NCI-H460 (cell line): ENCODE measurements around the gene PDZD2. TPM values are rescaled to one million over a fixed set of nuclear protein-coding genes. Genes with fewer than 3 reads are reported as not detected.
"Not testable (repeated sequence)": the region's sequence is repeated elsewhere in the genome, so short reads cannot be mapped to it uniquely, and the experiment has no call there.

Source experiments
- DNase-seq: peaks from one replicate; pipeline ENCODE4 v3.0.0-alpha.2; 2016; ENCODE audit warnings: low read depth; ENCODE audit errors: extremely low read depth
- total RNA-seq: library from RNA; depleted of rRNA; stranded (reverse); fragments of >200 nt; shearing (Covaris generic); gene quantifications from 2 replicates; pipeline ENCODE4 v1.2.3, GENCODE V29; 2014

Gene PDZD2
- total RNA-seq, 1 experiment from 2014 or later = not detected

DNA sequence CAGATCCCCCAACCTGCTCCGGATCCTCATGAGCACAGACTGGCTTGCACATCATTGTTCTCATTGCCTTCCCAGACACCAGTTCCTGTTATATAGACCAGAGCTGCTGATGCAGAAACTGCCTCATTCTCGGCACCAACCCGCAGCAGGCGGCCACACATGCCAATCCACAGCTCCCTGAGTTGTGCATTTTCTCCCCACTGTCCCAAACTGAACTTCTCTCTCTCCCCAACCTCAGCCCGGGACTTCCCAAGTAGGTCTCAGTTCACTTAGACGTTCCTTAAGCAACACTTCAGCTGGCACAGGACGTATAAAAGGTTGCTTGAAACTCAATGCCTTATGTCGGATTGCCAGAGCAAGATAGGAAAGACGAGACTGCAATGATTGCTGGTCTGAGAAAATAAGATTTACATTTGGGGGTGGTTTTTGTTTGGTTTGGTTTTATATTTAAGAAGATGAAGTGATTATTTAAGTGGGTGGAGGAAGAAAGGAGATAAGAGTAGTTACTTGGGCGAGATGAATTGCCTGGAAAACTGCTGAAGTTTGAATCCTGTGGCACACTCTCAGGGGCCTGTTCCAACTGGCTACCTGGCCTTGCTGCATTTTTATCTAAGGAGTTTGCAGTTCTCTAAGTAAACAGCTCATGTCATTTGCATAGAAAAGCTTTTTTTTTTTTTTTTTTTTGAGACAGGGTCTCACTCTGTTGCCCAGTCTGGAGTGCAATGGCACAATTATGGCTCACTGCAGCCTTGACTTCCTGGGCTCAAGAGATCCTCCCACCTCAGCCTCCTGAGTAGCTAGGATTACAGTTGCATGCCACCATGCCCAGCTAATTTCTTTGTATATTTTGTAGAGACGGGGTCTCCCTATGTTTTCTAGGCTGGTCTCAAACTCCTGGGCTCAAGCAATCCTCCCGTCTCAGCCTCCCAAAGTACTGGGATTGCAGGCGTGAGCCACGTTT, 379.8 kb downstream of the PDZD2 start:
- DNase-seq = peak; percentile 6

DNA sequence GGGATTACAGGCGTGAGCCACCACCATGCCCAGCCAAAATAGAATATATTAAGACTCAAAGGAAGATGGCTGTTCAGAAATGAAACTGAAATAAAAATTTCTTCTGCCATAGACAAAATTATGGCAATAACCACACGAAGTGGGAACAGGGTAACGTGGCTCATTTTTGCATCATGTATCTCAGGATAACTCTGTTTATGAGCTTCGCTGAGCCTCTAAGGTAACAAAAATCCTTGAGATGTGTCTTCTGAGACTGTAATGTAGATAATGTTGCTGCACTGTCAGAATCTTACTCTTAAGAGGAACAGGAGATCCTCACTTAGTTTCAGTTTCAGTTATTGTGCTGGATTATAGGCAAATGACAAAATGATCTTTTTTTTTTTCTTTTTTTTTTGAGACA, 381.3 kb downstream of the PDZD2 start:
- DNase-seq = no peak

DNA sequence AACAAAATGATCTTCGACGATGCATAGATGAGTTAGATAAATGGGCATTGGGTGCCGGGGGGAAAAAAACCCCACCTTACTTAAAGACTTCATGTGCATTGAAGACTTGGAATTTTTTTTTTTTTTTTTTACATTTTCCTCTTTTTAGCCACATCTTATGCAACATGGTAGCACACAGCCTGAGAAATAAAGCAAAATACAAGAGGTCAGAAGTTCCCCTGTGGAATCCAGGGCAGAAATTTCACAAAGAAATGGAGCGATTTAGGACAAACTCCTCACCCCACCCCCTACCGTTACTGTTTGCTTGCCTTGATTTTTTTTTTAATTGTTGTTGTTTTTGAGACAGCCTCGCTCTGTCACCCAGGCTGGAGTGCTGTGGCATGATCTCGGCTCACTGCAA, 382.0 kb downstream of the PDZD2 start:
- no peak for DNase-seq

GRCh38 chr5:32021771-32022170, 382.8 kb downstream of the PDZD2 start:
- DNase-seq = no peak

DNA sequence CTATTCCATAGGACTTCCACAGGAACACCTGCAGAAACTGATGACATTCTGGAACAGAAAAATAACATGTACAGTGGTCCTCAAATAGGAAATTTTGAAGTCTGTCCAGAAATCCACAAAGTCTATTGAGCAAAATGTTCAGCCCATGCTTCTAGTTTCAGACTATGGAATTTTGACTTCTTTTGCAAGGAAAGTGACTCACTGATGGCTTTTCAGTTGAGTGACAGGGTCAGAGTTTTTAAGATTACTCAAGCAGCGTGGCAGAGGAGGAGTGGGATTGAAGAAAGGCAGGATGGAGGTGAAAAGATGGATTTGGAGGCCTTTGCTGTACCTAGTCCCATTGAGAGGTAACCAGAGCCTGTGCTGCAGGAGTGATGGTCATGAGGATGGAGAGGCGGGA, 383.7 kb downstream of the PDZD2 start:
- no peak for DNase-seq

DNA sequence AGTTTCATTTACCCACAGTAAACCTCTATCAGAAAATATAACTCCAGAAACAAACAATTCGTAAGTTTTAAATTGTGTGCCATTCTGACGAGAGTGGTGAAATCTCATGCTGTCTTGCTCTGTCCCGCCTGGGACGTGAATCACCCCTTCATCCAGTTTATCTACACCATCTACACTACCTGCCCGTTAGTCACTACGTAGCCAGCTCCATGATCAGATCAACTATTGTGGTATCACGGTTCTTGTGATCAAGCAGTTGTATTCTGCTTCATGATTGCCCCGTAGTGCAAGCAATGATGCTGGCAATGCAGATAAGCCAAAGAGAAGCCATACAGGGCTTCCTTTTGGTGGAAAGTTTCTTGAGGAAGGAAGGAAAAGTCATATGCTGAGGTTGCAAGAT, 384.9 kb downstream of the PDZD2 start:
- no peak for DNase-seq

GRCh38 chr5:32024751-32025150, 385.8 kb downstream of the PDZD2 start:
- DNase-seq = no peak

DNA sequence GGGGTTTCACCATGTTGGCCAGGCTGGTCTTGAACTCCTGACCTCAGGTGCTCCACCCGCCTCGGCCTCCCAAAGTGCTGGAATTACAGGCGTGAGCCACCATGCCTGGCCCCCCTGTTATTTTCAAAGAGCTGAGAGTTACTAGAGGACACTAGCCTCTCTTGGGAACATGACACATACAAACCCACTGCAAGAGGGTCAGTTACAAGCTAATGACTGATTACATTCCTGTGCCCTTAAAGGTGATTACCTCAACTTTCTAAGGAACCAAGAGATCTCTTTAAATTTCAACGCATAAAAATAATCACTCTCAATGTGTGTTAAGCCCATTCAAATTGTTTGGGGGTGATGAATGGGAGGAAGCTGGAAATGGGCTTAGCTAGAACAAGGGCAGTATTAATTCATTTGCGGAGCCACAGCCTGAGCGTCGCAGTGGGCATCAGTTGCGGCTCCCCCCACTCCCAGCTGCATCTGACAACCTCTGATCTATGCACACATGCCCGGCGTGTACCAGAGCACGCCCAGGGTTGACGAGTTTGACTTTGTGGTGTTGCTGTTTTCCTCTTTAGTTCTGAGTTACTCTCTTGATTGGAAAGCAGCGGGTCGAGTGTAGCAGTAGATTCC, 388.3 kb downstream of the PDZD2 start:
- DNase-seq = no peak

GRCh38 chr5:32027717-32028458, 389.0 kb downstream of the PDZD2 start:
- DNase-seq = peak; percentile 70

- DNase-seq = no peak
These were observed 390.3 kb downstream of the PDZD2 start for GRCh38 chr5:32029261-32029660.

DNA sequence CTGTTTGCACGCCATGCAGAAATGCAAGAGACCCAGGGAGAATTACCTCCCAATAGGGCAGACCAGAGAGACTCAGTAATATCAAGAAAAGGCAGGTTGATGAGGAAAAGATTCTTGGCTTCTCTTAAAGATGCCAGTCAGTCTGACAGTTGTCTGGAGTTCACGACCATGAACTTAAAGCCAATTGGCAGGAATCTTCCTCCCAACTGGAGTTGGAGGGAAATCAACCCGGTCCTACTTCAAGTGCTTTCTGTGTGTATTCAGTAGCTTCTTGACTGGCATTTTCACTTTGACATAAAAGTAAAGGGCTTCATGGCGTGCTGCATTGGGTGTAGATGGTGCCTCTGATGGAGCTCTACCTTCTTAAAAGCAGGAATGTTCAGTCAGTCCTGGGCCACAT, 390.9 kb downstream of the PDZD2 start:
- no peak for DNase-seq

- DNase-seq = no peak
These were observed 391.3 kb downstream of the PDZD2 start for GRCh38 chr5:32030222-32030621.

DNA sequence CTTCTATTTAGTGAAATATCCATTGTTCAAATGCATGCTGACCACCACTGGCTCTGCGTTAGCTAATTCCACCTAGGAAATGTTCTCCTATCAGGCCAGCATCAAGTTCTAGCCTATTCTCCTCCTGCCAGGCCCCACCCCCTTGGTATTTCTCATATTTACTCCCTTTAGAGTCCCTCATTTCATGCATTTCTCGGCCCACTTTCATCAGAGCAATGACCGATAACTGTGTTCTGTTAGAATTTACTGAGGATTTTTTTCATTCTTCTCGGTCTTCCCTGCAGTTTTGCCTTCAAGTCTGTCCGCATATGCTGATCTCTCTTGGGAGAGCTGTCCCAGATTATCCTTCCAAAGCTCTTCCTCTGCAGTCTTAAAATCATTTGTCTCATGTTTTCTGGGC, 391.8 kb downstream of the PDZD2 start:
- no peak for DNase-seq

- no peak for DNase-seq
These were observed 392.2 kb downstream of the PDZD2 start for GRCh38 chr5:32031089-32031488.

DNA sequence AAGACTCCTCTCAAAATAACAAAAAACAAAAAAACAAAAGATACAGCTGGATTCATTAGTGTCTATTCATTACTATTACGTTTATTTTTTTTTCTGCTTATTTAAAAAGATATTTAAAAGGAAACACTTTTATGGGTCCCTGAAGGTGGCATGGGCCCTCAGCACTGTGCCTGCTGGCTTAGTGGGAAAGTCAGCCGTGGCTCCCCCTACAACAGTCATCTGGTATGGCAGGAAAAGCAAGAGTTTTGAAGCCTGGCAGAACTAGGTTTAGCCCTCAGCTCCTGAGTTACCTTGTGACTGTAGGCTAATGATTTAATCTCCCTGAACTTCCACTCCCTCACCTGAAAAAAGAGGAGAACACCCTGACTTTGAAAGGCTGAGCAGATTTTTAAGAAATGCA, 399.6 kb downstream of the PDZD2 start:
- DNase-seq = no peak

- DNase-seq = not testable (repeated sequence)
These were observed 400.2 kb downstream of the PDZD2 start for GRCh38 chr5:32039133-32039532.

- not testable (repeated sequence) for DNase-seq
These were observed 400.7 kb downstream of the PDZD2 start for GRCh38 chr5:32039601-32040000.

DNA sequence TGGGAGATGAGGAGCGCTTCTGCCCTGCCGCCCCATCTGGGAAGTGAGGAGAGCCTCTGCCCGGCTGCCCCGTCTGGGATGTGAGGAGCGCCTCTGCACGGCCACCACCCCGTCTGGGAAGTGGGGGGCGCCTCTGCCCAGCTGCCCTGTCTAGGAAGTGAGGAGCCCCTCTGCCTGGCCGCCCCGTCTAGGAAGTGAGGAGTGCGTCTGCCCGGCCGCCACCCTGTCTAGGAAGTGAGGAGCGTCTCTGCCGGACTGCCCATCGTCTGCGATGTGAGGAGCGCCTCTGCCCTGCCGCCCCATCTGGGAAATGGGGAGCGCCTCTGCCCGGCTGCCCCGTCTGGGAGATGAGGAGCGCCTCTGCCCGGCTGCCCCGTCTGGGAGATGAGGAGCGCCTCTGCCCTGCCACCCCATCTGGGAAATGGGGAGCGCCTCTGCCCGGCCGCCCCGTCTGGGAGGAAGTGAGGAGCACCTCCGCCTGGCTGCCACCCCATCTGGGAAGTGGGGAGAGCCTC, 401.3 kb downstream of the PDZD2 start:
- DNase-seq = not testable (repeated sequence)

- DNase-seq = no peak
These were observed 403.6 kb downstream of the PDZD2 start for GRCh38 chr5:32042551-32042961.

- DNase-seq = no peak
These were observed 404.2 kb downstream of the PDZD2 start for GRCh38 chr5:32043105-32043504.

- DNase-seq = no peak
These were observed 405.5 kb downstream of the PDZD2 start for GRCh38 chr5:32044434-32044833.
